GM12878 (cell line): ENCODE measurements around the gene MTHFD2. TPM values are rescaled to one million over a fixed set of nuclear protein-coding genes. Genes with fewer than 3 reads are reported as not detected.
A peak's percentile ranks its signal among the peaks of the same experiment; 100 is the strongest.

Experiments used
- BACH1 ChIP-seq: fragments of 450-650 bp; IDR thresholded peaks from 2 replicates; pipeline ENCODE4 v1.6.1; 2017; ENCODE audit warnings: mild to moderate bottlenecking, borderline replicate concordance
- CBX5 ChIP-seq: sonication (generic); IDR thresholded peaks from 2 replicates; pipeline ENCODE4 v1.6.1; 2016; ENCODE audit warnings: low read depth, moderate library complexity, mild to moderate bottlenecking, inconsistent platforms
- CHD2 ChIP-seq: IDR thresholded peaks from 2 replicates; pipeline ENCODE4 v1.6.1; 2011; ENCODE audit warnings: low read depth, low read length, improper control_type of control experiment, borderline replicate concordance
- HDAC2 ChIP-seq: fragments of 200-600 bp; sonication (generic); IDR thresholded peaks from 2 replicates; pipeline ENCODE4 v1.6.1; 2017
- HDAC6 ChIP-seq: fragments of 200-600 bp; sonication (generic); IDR thresholded peaks from one replicate; pipeline ENCODE4 v1.8.0; 2017; ENCODE audit warnings: antibody characterized with exemption; ENCODE audit not compliant: unreplicated experiment
- KDM1A ChIP-seq: fragments of 200-600 bp; sonication (generic); IDR thresholded peaks from 2 replicates; pipeline ENCODE4 v1.6.1; 2016; ENCODE audit warnings: borderline replicate concordance
- MXI1 ChIP-seq: fragments of 150-350 bp; IDR thresholded peaks from 2 replicates; pipeline ENCODE4 v1.6.1; 2011; ENCODE audit warnings: low read depth, mild to moderate bottlenecking, inconsistent platforms, low read length, improper control_type of control experiment
- NBN ChIP-seq: fragments of 450-650 bp; IDR thresholded peaks from 2 replicates; pipeline ENCODE4 v1.6.1; 2016
- NFYA ChIP-seq: IDR thresholded peaks from 2 replicates; pipeline ENCODE4 v1.6.1; 2011; ENCODE audit warnings: low read depth, mild to moderate bottlenecking, low read length, improper control_type of control experiment, borderline replicate concordance
- NR2C2 ChIP-seq: IDR thresholded peaks from 2 replicates; pipeline ENCODE4 v1.6.1; 2011; ENCODE audit warnings: borderline replicate concordance, low read depth; ENCODE audit not compliant: control insufficient read depth, insufficient read length
- RB1 ChIP-seq: fragments of 450-650 bp; formaldehyde crosslinking; IDR thresholded peaks from 2 replicates; pipeline ENCODE4 v1.6.1; 2017; ENCODE audit warnings: mild to moderate bottlenecking, borderline replicate concordance
- SMC3 ChIP-seq: IDR thresholded peaks from 2 replicates; pipeline ENCODE4 v1.6.1; 2011; ENCODE audit warnings: low read length, improper control_type of control experiment, borderline replicate concordance
- SP1 ChIP-seq: IDR thresholded peaks from one replicate; pipeline ENCODE4 v1.6.1; 2011; ENCODE audit warnings: low read depth, low read length
- STAT1 ChIP-seq: fragments of 450-650 bp; conservative IDR thresholded peaks from 2 replicates; pipeline ENCODE4 v1.6.1; 2014; ENCODE audit warnings: antibody characterized with exemption, mild to moderate bottlenecking
- USF1 ChIP-seq: IDR thresholded peaks from 2 replicates; pipeline ENCODE4 v1.6.1; 2011; ENCODE audit warnings: borderline replicate concordance, low read depth, mild to moderate bottlenecking, moderate library complexity, mixed read lengths, low read length; ENCODE audit not compliant: insufficient read depth; ENCODE audit errors: extremely low read length
- ZNF207 ChIP-seq: fragments of 450-650 bp; IDR thresholded peaks from 2 replicates; pipeline ENCODE4 v1.6.1; 2014; ENCODE audit warnings: antibody characterized with exemption, mild to moderate bottlenecking, borderline replicate concordance
- ZSCAN29 ChIP-seq: fragments of 450-650 bp; IDR thresholded peaks from 2 replicates; pipeline ENCODE4 v1.6.1; 2017; ENCODE audit warnings: mild to moderate bottlenecking, moderate library complexity
- polyA plus RNA-seq, 11 experiments: library from polyadenylated mRNA; depleted of rRNA in 4 of 11; unstranded in 6 of 11; stranded (reverse) in 5 of 11; fragments of >200 nt; fragmentation: Nextera tagmentation in 4 of 11; fragmentation: Illumina TruSeq in 1 of 11; extraction: Ambion mirVana in 4 of 11; extraction: Trizol in 1 of 11; gene quantifications; 1 replicate in 1 of 11; 2 replicates in 10 of 11; pipeline versions ENCODE4 v1.2.1 to v1.2.3, GENCODE V29; 2011 to 2016; ENCODE audit warnings: inconsistent platforms in 2 of 11, missing spikeins in 2 of 11, low read depth in 1 of 11
- total RNA-seq, 4 experiments: library from RNA; depleted of rRNA in 3 of 4; stranded (reverse); fragments of >200 nt in 3 of 4; fragmentation: Illumina TruSeq in 1 of 4; extraction: Trizol in 1 of 4; gene quantifications; 2 replicates each; pipeline versions ENCODE4 v1.2.1 to v1.2.3, GENCODE V29; 2013 to 2021
- TF ChIP-seq, protein P1 (sequence below): fragments of 450-650 bp; IDR thresholded peaks from 2 replicates; pipeline ENCODE4 v1.6.1; 2017; ENCODE audit warnings: mild to moderate bottlenecking
- TF ChIP-seq, protein P2 (sequence below): IDR thresholded peaks from 2 replicates; pipeline ENCODE4 v1.6.1; 2011; ENCODE audit warnings: borderline replicate concordance, low read depth, mild to moderate bottlenecking, moderate library complexity, low read length; ENCODE audit not compliant: insufficient read depth, poor library complexity, severe bottlenecking
- TF ChIP-seq, protein P3 (sequence below), 3 experiments: IDR thresholded peaks in 2 of 3; conservative IDR thresholded peaks in 1 of 3; 2 replicates each; pipeline ENCODE4 v1.5.1; 2011; ENCODE audit warnings: low read depth in 3 of 3, low read length in 3 of 3, mild to moderate bottlenecking in 3 of 3, control low read depth in 2 of 3, moderate library complexity in 2 of 3, inconsistent platforms in 1 of 3, mixed read lengths in 1 of 3; ENCODE audit not compliant: control insufficient read depth in 2 of 3, insufficient read depth in 1 of 3; ENCODE audit errors: extremely low read depth in 1 of 3
- TF ChIP-seq, protein P4 (sequence below): fragments of 150-350 bp; IDR thresholded peaks from 2 replicates; pipeline ENCODE4 v1.6.1; 2014; ENCODE audit warnings: mild to moderate bottlenecking, low read depth, low read length

Gene MTHFD2
- total and polyA plus RNA-seq, 10 of the 15 experiments (the other 5 are each of a cell fraction or from before 2014, with no cell fraction given): 128 to 292 (median 150) TPM

- TF ChIP-seq NR2C2 (no peak), NFYA (no peak), RB1 (no peak), STAT1 (0 out of 2 replicates have a peak, but pooled peaks have one; percentile 65), MXI1 (peak; percentile 59; the same call in 1 of the 2 replicates), CHD2 (peak; percentile 98), SP1 (peak; percentile 71), CBX5 (peak; percentile 84; the same call in 1 of the 2 replicates), HDAC2 (no peak), KDM1A (no peak), USF1 (no peak), BACH1 (peak; percentile 33; the same call in 1 of the 2 replicates), ZSCAN29 (0 out of 2 replicates have a peak, but pooled peaks have one; percentile 10), ZNF207 (0 out of 2 replicates have a peak, but pooled peaks have one; percentile 69), SMC3 (0 out of 2 replicates have a peak, but pooled peaks have one; percentile 3), HDAC6 (no peak), NBN (0 out of 2 replicates have a peak, but pooled peaks have one; percentile 37)
- TF ChIP-seq, protein P1, sequence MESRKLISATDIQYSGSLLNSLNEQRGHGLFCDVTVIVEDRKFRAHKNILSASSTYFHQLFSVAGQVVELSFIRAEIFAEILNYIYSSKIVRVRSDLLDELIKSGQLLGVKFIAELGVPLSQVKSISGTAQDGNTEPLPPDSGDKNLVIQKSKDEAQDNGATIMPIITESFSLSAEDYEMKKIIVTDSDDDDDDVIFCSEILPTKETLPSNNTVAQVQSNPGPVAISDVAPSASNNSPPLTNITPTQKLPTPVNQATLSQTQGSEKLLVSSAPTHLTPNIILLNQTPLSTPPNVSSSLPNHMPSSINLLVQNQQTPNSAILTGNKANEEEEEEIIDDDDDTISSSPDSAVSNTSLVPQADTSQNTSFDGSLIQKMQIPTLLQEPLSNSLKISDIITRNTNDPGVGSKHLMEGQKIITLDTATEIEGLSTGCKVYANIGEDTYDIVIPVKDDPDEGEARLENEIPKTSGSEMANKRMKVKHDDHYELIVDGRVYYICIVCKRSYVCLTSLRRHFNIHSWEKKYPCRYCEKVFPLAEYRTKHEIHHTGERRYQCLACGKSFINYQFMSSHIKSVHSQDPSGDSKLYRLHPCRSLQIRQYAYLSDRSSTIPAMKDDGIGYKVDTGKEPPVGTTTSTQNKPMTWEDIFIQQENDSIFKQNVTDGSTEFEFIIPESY: no peak
- TF ChIP-seq, protein P2, sequence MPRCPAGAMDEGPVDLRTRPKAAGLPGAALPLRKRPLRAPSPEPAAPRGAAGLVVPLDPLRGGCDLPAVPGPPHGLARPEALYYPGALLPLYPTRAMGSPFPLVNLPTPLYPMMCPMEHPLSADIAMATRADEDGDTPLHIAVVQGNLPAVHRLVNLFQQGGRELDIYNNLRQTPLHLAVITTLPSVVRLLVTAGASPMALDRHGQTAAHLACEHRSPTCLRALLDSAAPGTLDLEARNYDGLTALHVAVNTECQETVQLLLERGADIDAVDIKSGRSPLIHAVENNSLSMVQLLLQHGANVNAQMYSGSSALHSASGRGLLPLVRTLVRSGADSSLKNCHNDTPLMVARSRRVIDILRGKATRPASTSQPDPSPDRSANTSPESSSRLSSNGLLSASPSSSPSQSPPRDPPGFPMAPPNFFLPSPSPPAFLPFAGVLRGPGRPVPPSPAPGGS: no peak
- TF ChIP-seq, protein P3, sequence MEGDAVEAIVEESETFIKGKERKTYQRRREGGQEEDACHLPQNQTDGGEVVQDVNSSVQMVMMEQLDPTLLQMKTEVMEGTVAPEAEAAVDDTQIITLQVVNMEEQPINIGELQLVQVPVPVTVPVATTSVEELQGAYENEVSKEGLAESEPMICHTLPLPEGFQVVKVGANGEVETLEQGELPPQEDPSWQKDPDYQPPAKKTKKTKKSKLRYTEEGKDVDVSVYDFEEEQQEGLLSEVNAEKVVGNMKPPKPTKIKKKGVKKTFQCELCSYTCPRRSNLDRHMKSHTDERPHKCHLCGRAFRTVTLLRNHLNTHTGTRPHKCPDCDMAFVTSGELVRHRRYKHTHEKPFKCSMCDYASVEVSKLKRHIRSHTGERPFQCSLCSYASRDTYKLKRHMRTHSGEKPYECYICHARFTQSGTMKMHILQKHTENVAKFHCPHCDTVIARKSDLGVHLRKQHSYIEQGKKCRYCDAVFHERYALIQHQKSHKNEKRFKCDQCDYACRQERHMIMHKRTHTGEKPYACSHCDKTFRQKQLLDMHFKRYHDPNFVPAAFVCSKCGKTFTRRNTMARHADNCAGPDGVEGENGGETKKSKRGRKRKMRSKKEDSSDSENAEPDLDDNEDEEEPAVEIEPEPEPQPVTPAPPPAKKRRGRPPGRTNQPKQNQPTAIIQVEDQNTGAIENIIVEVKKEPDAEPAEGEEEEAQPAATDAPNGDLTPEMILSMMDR (IDR thresholded peaks at IDR 0.05 in 2 of 3, conservative IDR thresholded peaks at IDR 0.05 in 1 of 3; ENCODE audit: control insufficient read depth in 2 of 3, extremely low read depth in 1 of 3, insufficient read depth in 1 of 3, low read depth in 3 of 3, low read length in 3 of 3): no peak
- TF ChIP-seq, protein P4, sequence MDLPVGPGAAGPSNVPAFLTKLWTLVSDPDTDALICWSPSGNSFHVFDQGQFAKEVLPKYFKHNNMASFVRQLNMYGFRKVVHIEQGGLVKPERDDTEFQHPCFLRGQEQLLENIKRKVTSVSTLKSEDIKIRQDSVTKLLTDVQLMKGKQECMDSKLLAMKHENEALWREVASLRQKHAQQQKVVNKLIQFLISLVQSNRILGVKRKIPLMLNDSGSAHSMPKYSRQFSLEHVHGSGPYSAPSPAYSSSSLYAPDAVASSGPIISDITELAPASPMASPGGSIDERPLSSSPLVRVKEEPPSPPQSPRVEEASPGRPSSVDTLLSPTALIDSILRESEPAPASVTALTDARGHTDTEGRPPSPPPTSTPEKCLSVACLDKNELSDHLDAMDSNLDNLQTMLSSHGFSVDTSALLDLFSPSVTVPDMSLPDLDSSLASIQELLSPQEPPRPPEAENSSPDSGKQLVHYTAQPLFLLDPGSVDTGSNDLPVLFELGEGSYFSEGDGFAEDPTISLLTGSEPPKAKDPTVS: no peak
Observed at GRCh38 chr2:74178211-74179062, 20.0 kb upstream of the MTHFD2 start, which contains the start of gene MOB1A (continued).
